HG02623 (cell line): ENCODE results near the gene NDUFS8.
"Not testable (repeated sequence)": the region's sequence is repeated elsewhere in the genome, so short reads cannot be mapped to it uniquely, and the experiment has no call there.

Experiments
- ATAC-seq: cut with Tn5 transposase; IDR thresholded peaks from one replicate; pipeline ENCODE4 v1.9.1; 2021; ENCODE audit warnings: moderate library complexity; ENCODE audit not compliant: unreplicated experiment

The NDUFS8 gene

GRCh38 chr11:68030318-68031143 is at the start of gene NDUFS8:
NDUFS8 (plus strand) TSS chr11:68030681; CDS start chr11:68032152, 1,471 bp downstream.
- ATAC-seq = peak; percentile 88

DNA sequence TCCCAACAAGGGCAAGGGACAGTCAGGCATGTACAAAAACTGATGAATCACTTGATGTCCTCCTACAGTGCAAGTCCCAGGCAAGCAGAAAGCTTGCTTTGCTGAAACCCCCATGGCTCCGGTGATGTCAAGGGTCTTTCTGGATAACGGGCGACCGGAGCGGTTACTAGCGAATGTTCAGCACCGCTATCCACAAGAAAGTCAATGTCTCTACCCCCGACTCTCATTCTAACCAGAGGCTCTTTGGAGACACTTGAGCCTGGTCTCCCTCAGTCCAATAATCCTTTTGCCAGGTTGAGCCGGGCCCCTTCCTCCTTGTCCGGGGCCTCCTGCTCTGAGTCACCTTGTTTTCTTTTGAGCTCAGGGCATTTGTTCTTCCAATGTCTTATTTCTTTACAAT is 49.3 kb upstream of the NDUFS8 start:
- ATAC-seq = not testable (repeated sequence)

DNA sequence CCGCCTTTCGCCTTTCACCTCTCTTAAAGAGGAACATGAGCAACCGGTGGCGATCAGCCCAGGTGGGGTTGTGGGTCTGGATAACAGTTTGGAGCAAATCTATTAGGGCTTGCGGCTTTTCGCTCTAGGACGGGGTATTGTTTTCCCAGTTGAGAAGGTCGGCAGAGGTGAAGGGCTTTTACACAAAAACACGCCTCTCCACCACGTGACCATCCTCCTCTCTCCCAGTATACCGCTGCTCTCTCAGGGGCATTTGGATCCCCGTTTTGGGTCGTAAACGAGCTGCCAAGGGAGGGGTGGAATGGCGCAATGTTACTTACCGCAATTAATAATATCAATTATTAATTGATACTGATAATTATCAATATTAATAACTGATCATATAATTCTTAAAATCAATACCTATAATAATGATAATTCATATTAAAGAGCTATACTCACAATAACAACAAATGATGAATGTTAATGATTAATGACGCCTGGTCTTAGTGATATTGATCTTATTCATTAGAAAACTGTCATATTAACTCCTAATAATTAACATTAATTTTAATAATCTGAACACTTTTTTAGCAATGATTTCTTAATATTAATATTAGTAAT is 48.1 kb upstream of the NDUFS8 start:
- ATAC-seq = not testable (repeated sequence)

- ATAC-seq = no peak
Observed at GRCh38 chr11:67983951-67984350, 46.5 kb upstream of the NDUFS8 start.

DNA sequence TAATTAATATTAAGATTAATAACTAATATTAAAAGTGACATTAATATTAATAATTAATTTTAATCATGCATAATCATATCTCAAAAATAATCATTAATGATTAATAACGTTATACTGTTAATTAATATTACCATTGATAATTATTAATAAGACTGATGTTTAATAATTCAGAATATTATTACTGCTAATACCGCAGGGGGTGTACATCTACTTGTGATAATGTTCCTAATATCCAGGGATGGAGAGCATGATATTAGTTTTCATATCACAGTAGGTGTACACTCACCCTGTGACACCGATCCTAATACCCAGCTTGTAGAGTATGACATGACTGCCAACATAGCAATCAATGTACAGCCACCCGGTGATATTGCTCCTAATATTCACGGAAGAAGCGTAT is 45.2 kb upstream of the NDUFS8 start:
- not testable (repeated sequence) for ATAC-seq

DNA sequence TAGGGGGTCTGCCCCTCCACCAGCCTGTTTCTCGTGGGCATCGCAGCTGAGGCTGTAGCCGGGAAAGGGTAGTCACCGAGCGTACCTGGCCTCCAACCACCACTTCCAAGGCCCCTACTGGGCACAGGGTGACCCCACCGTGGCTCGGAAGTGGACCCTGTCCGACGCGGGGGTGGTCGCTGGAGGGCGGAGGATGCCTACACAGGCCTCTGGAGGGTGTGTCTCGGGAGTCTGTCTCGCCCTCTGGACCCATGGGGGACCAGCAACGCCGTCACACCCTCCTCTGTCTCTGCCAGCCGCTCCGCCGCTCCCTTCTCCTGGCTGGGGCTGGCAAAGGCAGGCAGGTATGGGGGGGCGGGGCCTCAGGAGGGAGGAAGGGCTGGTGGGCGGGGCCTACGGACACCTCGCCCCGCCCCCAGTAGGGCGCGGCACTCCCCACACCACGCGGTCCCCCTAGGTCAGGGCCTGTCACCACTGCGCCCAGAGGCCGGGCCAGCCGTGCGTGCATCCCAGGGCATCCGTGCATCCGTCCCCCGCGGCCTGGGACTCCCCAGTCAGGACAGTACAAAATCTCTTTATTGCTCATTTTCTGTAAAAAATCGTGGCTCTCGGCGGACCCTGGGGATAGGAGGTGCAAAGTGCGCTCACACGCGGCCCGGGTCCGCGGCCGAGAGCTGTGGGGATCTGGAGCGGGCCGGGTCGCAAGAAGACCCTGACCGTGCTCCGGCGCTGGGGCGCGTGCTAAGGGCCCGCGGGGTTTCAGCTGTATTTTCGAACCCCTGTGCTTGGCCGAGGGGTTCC is 39.7 kb upstream of the NDUFS8 start:
- ATAC-seq = not testable (repeated sequence)

DNA sequence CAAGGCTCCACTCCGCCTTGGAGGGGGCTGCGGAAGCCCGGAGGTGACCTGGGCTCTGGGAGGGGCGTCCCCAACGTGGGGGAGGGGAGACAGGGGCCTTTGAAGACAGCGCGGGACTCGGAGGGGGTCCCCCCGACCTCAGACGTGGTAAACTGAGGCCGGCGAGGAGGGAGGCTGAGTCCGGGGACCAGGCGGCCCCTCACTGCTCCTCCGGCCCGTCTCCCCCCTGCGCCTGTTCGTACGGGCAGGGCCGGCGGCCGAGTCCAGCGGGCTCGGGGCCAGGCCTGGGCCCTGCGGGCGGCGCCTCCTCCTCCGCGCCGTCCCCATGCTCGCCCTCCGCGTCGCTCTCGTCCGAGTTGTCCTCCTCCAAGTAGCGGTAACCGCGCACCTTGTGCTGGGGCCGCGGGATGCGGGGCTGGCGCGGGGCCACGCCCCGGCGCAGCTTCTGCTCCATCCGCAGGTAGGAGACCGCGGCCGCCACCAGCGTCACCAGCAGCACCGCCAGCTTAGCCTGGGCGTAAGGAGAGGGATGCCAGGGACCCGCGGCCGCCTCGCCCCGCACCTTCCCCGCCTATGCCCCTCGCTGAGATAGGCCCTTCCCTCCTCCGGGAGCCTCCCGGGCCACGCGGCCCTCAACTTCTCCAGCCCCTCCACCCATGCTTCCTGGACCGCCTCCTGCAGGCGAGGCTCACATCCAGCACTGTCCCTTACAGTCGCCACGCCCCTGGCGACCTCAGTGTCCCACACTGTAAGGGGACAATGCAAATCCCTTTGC is 38.9 kb upstream of the NDUFS8 start:
- not testable (repeated sequence) for ATAC-seq

- ATAC-seq = not testable (repeated sequence)
Observed at GRCh38 chr11:67993821-67994220, 36.7 kb upstream of the NDUFS8 start.

GRCh38 chr11:67994387-67994786 is 36.1 kb upstream of the NDUFS8 start:
- not testable (repeated sequence) for ATAC-seq

DNA sequence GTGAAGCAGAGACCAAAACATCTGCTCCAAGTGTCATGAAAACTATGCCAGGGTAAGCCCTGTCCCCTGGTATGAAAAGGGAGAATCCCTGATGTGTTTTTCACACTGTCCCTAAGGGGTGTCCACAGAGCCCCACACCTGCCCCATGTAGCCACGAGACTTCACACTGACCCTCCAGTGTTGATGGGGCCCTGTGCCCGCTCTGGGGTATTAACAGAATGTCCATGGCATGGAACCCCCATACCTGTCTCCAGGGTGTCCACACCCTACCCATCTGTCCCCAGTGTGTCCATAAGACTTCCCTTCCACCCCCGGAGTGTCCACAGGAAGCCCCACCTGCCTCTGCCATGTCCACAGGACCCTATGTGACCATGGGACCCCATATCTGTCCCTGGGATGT is 35.4 kb upstream of the NDUFS8 start:
- not testable (repeated sequence) for ATAC-seq

- not testable (repeated sequence) for ATAC-seq
Observed at GRCh38 chr11:67995579-67995978, 34.9 kb upstream of the NDUFS8 start.

DNA sequence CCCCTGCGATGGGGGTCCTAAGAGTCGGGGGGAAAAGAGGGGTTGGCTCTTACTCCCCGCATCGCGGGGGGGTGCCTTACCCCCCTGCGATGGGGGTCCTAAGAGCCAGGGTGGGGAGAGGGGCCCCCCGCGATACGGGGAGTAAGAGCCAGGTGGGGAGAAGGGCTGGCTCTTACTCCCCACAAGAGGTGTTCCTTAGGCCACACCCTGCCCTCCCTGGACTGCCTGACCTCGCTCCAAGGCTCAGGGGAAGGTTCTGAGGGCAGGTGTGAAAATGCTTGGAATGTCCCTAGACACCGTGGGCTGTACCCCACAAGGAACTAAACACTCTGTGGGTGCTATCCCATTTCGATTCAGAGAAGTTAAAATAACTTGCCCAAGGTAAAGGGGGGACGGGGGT is 34.4 kb upstream of the NDUFS8 start:
- ATAC-seq = no peak

DNA sequence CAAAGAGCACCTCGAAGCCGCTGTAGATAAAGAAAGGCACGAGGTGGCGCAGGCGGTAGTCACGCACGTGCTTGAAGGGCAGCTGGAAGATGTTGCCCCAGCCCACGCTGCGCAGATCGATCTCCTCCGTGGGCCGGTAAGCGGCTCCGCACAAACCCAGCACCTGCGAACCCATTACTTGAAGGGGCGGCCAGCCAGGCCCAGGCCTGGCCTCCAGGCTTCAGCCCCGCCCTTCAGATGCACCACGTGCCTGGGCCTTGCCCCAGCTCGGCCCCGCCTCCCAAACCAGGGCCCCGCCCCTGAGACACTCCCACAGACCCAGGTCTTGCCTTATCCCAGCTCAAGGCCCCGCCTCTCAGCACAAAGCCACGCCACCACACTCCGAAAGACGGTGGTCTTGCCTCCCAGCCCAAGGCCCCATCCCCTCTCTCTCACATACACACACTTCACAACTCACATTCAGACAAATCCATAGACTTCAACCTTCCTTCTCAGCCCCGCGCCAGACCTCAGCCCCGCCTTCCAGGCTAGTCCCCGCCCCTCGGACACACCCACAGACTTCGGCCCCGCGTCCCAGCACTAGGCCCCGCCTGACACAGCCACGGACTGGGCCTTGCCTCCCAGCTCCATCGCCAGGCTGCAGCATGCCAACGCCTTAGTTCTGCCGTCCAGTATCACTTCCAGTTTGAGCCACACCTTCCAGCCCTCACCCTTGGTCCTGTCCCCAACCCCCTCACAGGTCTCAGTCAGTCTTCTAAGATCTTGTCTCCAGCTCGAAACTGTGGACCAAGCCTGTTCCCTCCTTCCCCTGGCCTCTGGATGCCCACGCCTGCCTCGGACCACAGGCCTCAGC is 33.6 kb upstream of the NDUFS8 start:
- ATAC-seq = no peak

DNA sequence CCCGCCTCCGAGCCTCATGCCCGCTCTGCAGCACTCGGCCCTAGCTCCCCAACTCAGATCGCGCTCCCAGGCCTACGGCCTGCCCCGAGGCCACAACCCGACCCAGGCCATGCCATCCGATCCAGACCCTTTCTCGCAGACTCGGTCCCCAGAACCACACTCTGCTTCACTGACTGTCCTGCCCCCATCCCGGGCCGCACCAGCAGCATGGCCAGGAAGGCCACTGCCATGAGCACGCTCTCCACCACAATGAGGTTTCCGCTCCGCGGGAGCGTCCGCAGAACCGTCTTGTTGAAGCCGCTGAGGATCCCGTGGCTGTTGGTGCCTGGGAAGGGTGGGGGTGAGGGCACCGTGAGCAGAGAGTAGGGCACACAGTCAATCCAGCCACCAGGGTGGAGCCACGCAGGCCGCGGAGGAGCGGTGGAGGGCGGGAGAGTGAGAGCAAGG is 33.0 kb upstream of the NDUFS8 start:
- ATAC-seq = no peak

- ATAC-seq = no peak
Observed at GRCh38 chr11:67998150-67999045, 32.1 kb upstream of the NDUFS8 start.

- ATAC-seq = no peak
Observed at GRCh38 chr11:67999201-67999629, 31.3 kb upstream of the NDUFS8 start.

DNA sequence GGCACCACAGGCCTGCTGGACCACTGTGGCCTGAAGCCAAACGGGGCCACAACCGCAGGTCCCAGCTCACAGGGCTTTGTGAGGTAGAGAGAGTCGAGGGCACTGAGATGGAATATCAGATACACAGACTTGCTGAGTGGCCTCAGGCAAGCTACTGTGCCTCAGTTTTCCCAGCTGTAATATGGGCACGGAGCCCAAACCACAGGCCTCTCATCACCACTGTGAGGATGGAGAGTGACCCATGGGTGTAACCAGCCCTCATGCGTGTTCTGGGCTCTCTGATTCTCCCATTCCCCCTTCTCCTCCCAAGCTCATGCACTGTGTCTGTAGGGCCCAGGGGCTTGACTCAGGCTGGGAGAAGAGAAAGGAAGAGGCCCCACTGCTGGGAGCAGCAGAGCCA is 30.8 kb upstream of the NDUFS8 start:
- no peak for ATAC-seq

- no peak for ATAC-seq
Observed at GRCh38 chr11:68002575-68002937, 27.9 kb upstream of the NDUFS8 start.
